Measurements from ENCODE around the gene LONP2.

The LONP2 gene

GRCh38 chr16:48284772-48285409, 40.8 kb downstream of the LONP2 start:
- DNase-seq: no peak

GRCh38 chr16:48287239-48287638, 43.1 kb downstream of the LONP2 start:
- H3K36me3 ChIP-seq (ENCODE audit: control insufficient read depth, insufficient read depth, low read length): peaks cover 47% of the 10 kb centered on the region
- no peaks in the 10 kb centered on the region for H3K27me3 ChIP-seq (replicated peaks; ENCODE audit: control insufficient read depth, insufficient read depth, low read length, poor library complexity, severe bottlenecking)
- no peak for DNase-seq
- H3K4me1 ChIP-seq (ENCODE audit: control insufficient read depth, insufficient read depth, low read length, poor library complexity, severe bottlenecking): no peaks in the 10 kb centered on the region
- H3K27ac ChIP-seq (ENCODE audit: insufficient read depth, low read length, poor library complexity, severe bottlenecking): no peak overlapping the region
- H3K9me3 ChIP-seq (ENCODE audit: control insufficient read depth, low read length): no peaks in the 10 kb centered on the region
- H3K4me3 ChIP-seq (ENCODE audit: insufficient read depth, low read depth, low read length, poor library complexity, severe bottlenecking): no peak overlapping the region

More at GRCh38 chr16:48284772-48285409, 40.8 kb downstream of the LONP2 start:
- Histone ChIP-seq H3K4me3 (ENCODE audit: insufficient read depth, low read depth, low read length, poor library complexity, severe bottlenecking) (no peak overlapping the region), H3K36me3 (ENCODE audit: control insufficient read depth, insufficient read depth, low read length) (peaks cover 40% of the 10 kb centered on the region), H3K27ac (ENCODE audit: insufficient read depth, low read length, poor library complexity, severe bottlenecking) (no peak overlapping the region), H3K4me1 (ENCODE audit: control insufficient read depth, insufficient read depth, low read length, poor library complexity, severe bottlenecking) (no peaks in the 10 kb centered on the region), H3K27me3 (replicated peaks; ENCODE audit: control insufficient read depth, insufficient read depth, low read length, poor library complexity, severe bottlenecking) (no peaks in the 10 kb centered on the region), H3K9me3 (ENCODE audit: control insufficient read depth, low read length) (no peaks in the 10 kb centered on the region)

- Histone ChIP-seq H3K4me1 (ENCODE audit: control insufficient read depth, insufficient read depth, low read length, poor library complexity, severe bottlenecking) (no peaks in the 10 kb centered on the region), H3K36me3 (ENCODE audit: control insufficient read depth, insufficient read depth, low read length) (peaks cover 38% of the 10 kb centered on the region), H3K9me3 (ENCODE audit: control insufficient read depth, low read length) (no peaks in the 10 kb centered on the region), H3K4me3 (ENCODE audit: insufficient read depth, low read depth, low read length, poor library complexity, severe bottlenecking) (no peak overlapping the region), H3K27ac (ENCODE audit: insufficient read depth, low read length, poor library complexity, severe bottlenecking) (no peak overlapping the region), H3K27me3 (replicated peaks; ENCODE audit: control insufficient read depth, insufficient read depth, low read length, poor library complexity, severe bottlenecking) (no peaks in the 10 kb centered on the region)
- DNase-seq: no peak
Measured at GRCh38 chr16:48291303-48291702, 47.2 kb downstream of the LONP2 start.

- Histone ChIP-seq H3K9me3 (ENCODE audit: control insufficient read depth, low read length) (no peaks in the 10 kb centered on the region), H3K27me3 (replicated peaks; ENCODE audit: control insufficient read depth, insufficient read depth, low read length, poor library complexity, severe bottlenecking) (no peaks in the 10 kb centered on the region), H3K4me3 (ENCODE audit: insufficient read depth, low read depth, low read length, poor library complexity, severe bottlenecking) (no peak overlapping the region), H3K4me1 (ENCODE audit: control insufficient read depth, insufficient read depth, low read length, poor library complexity, severe bottlenecking) (no peaks in the 10 kb centered on the region), H3K36me3 (ENCODE audit: control insufficient read depth, insufficient read depth, low read length) (peaks cover 38% of the 10 kb centered on the region), H3K27ac (ENCODE audit: insufficient read depth, low read length, poor library complexity, severe bottlenecking) (no peak overlapping the region)
- no peak for DNase-seq
Measured at GRCh38 chr16:48291754-48292153, 47.7 kb downstream of the LONP2 start.

GRCh38 chr16:48292452-48292851, 48.4 kb downstream of the LONP2 start:
- no peaks in the 10 kb centered on the region for H3K9me3 ChIP-seq (ENCODE audit: control insufficient read depth, low read length)
- H3K36me3 ChIP-seq (ENCODE audit: control insufficient read depth, insufficient read depth, low read length): peaks cover 32% of the 10 kb centered on the region
- no peak for DNase-seq

GRCh38 chr16:48294724-48295123, 50.6 kb downstream of the LONP2 start:
- no peak overlapping the region for H3K27ac ChIP-seq (ENCODE audit: insufficient read depth, low read length, poor library complexity, severe bottlenecking)
- H3K36me3 ChIP-seq (ENCODE audit: control insufficient read depth, insufficient read depth, low read length): peaks cover 18% of the 10 kb centered on the region
- no peak for DNase-seq

More at GRCh38 chr16:48292452-48292851, 48.4 kb downstream of the LONP2 start:
- Histone ChIP-seq H3K4me1 (ENCODE audit: control insufficient read depth, insufficient read depth, low read length, poor library complexity, severe bottlenecking) (no peaks in the 10 kb centered on the region), H3K4me3 (ENCODE audit: insufficient read depth, low read depth, low read length, poor library complexity, severe bottlenecking) (no peak overlapping the region), H3K27me3 (replicated peaks; ENCODE audit: control insufficient read depth, insufficient read depth, low read length, poor library complexity, severe bottlenecking) (no peaks in the 10 kb centered on the region), H3K27ac (ENCODE audit: insufficient read depth, low read length, poor library complexity, severe bottlenecking) (no peak overlapping the region)

GRCh38 chr16:48295488-48296281, 51.6 kb downstream of the LONP2 start:
- no peaks in the 10 kb centered on the region for H3K27me3 ChIP-seq (replicated peaks; ENCODE audit: control insufficient read depth, insufficient read depth, low read length, poor library complexity, severe bottlenecking)
- H3K27ac ChIP-seq (ENCODE audit: insufficient read depth, low read length, poor library complexity, severe bottlenecking): no peak overlapping the region
- H3K4me3 ChIP-seq (ENCODE audit: insufficient read depth, low read depth, low read length, poor library complexity, severe bottlenecking): no peak overlapping the region
- no peaks in the 10 kb centered on the region for H3K4me1 ChIP-seq (ENCODE audit: control insufficient read depth, insufficient read depth, low read length, poor library complexity, severe bottlenecking)
- H3K9me3 ChIP-seq (ENCODE audit: control insufficient read depth, low read length): no peaks in the 10 kb centered on the region
- DNase-seq: no peak
- H3K36me3 ChIP-seq (ENCODE audit: control insufficient read depth, insufficient read depth, low read length): peaks cover 19% of the 10 kb centered on the region

More at GRCh38 chr16:48294724-48295123, 50.6 kb downstream of the LONP2 start:
- Histone ChIP-seq H3K27me3 (replicated peaks; ENCODE audit: control insufficient read depth, insufficient read depth, low read length, poor library complexity, severe bottlenecking) (no peaks in the 10 kb centered on the region), H3K4me3 (ENCODE audit: insufficient read depth, low read depth, low read length, poor library complexity, severe bottlenecking) (no peak overlapping the region), H3K4me1 (ENCODE audit: control insufficient read depth, insufficient read depth, low read length, poor library complexity, severe bottlenecking) (no peaks in the 10 kb centered on the region), H3K9me3 (ENCODE audit: control insufficient read depth, low read length) (no peaks in the 10 kb centered on the region)

- Histone ChIP-seq H3K36me3 (ENCODE audit: control insufficient read depth, insufficient read depth, low read length) (peaks cover 42% of the 10 kb centered on the region), H3K27ac (ENCODE audit: insufficient read depth, low read length, poor library complexity, severe bottlenecking) (no peak overlapping the region)
Measured at GRCh38 chr16:48299471-48299870, 55.4 kb downstream of the LONP2 start.

GRCh38 chr16:48300391-48300856, 56.3 kb downstream of the LONP2 start:
- DNase-seq: no peak
- Histone ChIP-seq H3K4me1 (ENCODE audit: control insufficient read depth, insufficient read depth, low read length, poor library complexity, severe bottlenecking) (no peaks in the 10 kb centered on the region), H3K4me3 (ENCODE audit: insufficient read depth, low read depth, low read length, poor library complexity, severe bottlenecking) (no peak overlapping the region), H3K27me3 (replicated peaks; ENCODE audit: control insufficient read depth, insufficient read depth, low read length, poor library complexity, severe bottlenecking) (no peaks in the 10 kb centered on the region), H3K36me3 (ENCODE audit: control insufficient read depth, insufficient read depth, low read length) (peaks cover 51% of the 10 kb centered on the region), H3K27ac (ENCODE audit: insufficient read depth, low read length, poor library complexity, severe bottlenecking) (no peak overlapping the region), H3K9me3 (ENCODE audit: control insufficient read depth, low read length) (no peaks in the 10 kb centered on the region)

More at GRCh38 chr16:48299471-48299870, 55.4 kb downstream of the LONP2 start:
- no peak for DNase-seq
- Histone ChIP-seq H3K27me3 (replicated peaks; ENCODE audit: control insufficient read depth, insufficient read depth, low read length, poor library complexity, severe bottlenecking) (no peaks in the 10 kb centered on the region), H3K4me1 (ENCODE audit: control insufficient read depth, insufficient read depth, low read length, poor library complexity, severe bottlenecking) (no peaks in the 10 kb centered on the region), H3K9me3 (ENCODE audit: control insufficient read depth, low read length) (no peaks in the 10 kb centered on the region), H3K4me3 (ENCODE audit: insufficient read depth, low read depth, low read length, poor library complexity, severe bottlenecking) (no peak overlapping the region)

- no peak for DNase-seq
- Histone ChIP-seq H3K4me1 (ENCODE audit: control insufficient read depth, insufficient read depth, low read length, poor library complexity, severe bottlenecking) (no peaks in the 10 kb centered on the region), H3K27me3 (replicated peaks; ENCODE audit: control insufficient read depth, insufficient read depth, low read length, poor library complexity, severe bottlenecking) (no peaks in the 10 kb centered on the region), H3K27ac (ENCODE audit: insufficient read depth, low read length, poor library complexity, severe bottlenecking) (no peak overlapping the region), H3K36me3 (ENCODE audit: control insufficient read depth, insufficient read depth, low read length) (peaks cover 57% of the 10 kb centered on the region), H3K4me3 (ENCODE audit: insufficient read depth, low read depth, low read length, poor library complexity, severe bottlenecking) (no peak overlapping the region), H3K9me3 (ENCODE audit: control insufficient read depth, low read length) (peaks cover 18% of the 10 kb centered on the region)
Measured at GRCh38 chr16:48308535-48308934, 64.4 kb downstream of the LONP2 start.

All from effector memory CD4-positive, alpha-beta T cell (primary cell).